Measurements from ENCODE around the gene GALNT18.

GRCh38 chr11:11318461-11318860 lies 303.3 kb downstream of the GALNT18 start:
- no peak for TF ChIP-seq CTCF (IDR thresholded peaks at IDR 0.05; ENCODE audit: low read length)
- no peak for TF ChIP-seq EZH2 (optimal IDR thresholded peaks at IDR 0.05; ENCODE audit: low read depth, low read length)
